Heart left ventricle (tissue), 16 donors: ENCODE data around the gene MKNK1. TPM values are rescaled to one million over a fixed set of nuclear protein-coding genes. Genes with fewer than 3 reads are reported as not detected.

Experiments
- ATAC-seq, 4 donors: fragments of 200-7000 bp; cut with Tn5 transposase; one replicate each; pipeline ENCODE4 v1.9.1; 2020 to 2022; ENCODE audit warnings: moderate library complexity in 4 of 4, mild to moderate bottlenecking in 3 of 4, moderate number of reproducible peaks in 1 of 4
- DNase-seq, 5 donors: peaks; one replicate each; pipeline ENCODE4 v3.0.0-alpha.2; 2020
- H3K27ac ChIP-seq, 12 donors: fragments of 200-600 bp; sonication (generic) in 4 of 12; one replicate each; pipeline versions ENCODE4 v1.5.0 to v1.8.0; 2016 to 2022; ENCODE audit warnings: mild to moderate bottlenecking in 2 of 12
- H3K27me3 ChIP-seq, 9 donors: fragments of 200-600 bp; sonication (generic) in 2 of 9; one replicate each; pipeline versions ENCODE4 v1.5.1 to v1.8.0; 2016 to 2022; ENCODE audit warnings: mild to moderate bottlenecking in 3 of 9
- H3K36me3 ChIP-seq, 9 donors: fragments of 200-600 bp; sonication (generic) in 2 of 9; one replicate each; pipeline versions ENCODE4 v1.5.0 to v1.8.0; 2018 to 2022; ENCODE audit warnings: mild to moderate bottlenecking in 2 of 9
- H3K4me1 ChIP-seq, 12 donors: fragments of 200-600 bp; sonication (generic) in 4 of 12; one replicate each; pipeline versions ENCODE4 v1.5.0 to v1.8.0; 2016 to 2022; ENCODE audit warnings: mild to moderate bottlenecking in 3 of 12
- H3K4me3 ChIP-seq, 12 donors: fragments of 200-600 bp; sonication (generic) in 4 of 12; one replicate each; pipeline versions ENCODE4 v1.5.0 to v1.8.0; 2017 to 2022; ENCODE audit warnings: mild to moderate bottlenecking in 9 of 12, moderate library complexity in 4 of 12
- H3K9me3 ChIP-seq, 12 donors: fragments of 200-600 bp; sonication (generic) in 4 of 12; one replicate each; pipeline versions ENCODE4 v1.5.0 to v1.8.0; 2016 to 2022; ENCODE audit warnings: mild to moderate bottlenecking in 1 of 12
- POLR2A ChIP-seq, 2 donors: fragments of 450-650 bp; IDR thresholded peaks; one replicate each; pipeline ENCODE4 v1.6.1; 2017; ENCODE audit warnings: antibody characterized with exemption in 2 of 2, mild to moderate bottlenecking in 2 of 2, moderate library complexity in 2 of 2
- WGBS, 4 donors: extraction: QIAGEN DNeasy Blood & Tissue Kit in 2 of 4; methylation state at CpG; one replicate each; pipeline versions ENCODE4 v1.1.5 to v1.1.7; 2013 to 2018; 5-methylcytosine and 5-hydroxymethylcytosine counted together
- intact Hi-C, 10 donors: fragments of 100-400 bp; cut with DNase I; formaldehyde crosslinking; loops; one replicate each; pipeline versions ENCODE4 v1.11.1 to v1.14.2; 2022
- polyA plus RNA-seq, 2 donors: library from polyadenylated mRNA; stranded (reverse); fragments of 200-250 nt; gene quantifications; one replicate each; pipeline ENCODE4 v1.2.3, GENCODE V29; 2013
- total RNA-seq, 9 donors: library from RNA; depleted of rRNA in 2 of 9; stranded (reverse); fragments of >200 nt in 2 of 9; fragmentation: NEBNext Ultra II Directional in 3 of 9; extraction: Animal tissue kit (Norgen Biotek cat#: 25700) in 3 of 9; gene quantifications; one replicate each; pipeline versions ENCODE4 v1.1.0 to v1.2.4, GENCODE V29; 2016 to 2023
- TF ChIP-seq, protein P1 (sequence below), 12 donors: fragments of 200-600 bp; sonication (generic) in 4 of 12; IDR thresholded peaks; one replicate each; pipeline versions ENCODE4 v1.5.0 to v1.8.0; 2018 to 2022; ENCODE audit warnings: antibody characterized with exemption in 12 of 12, mild to moderate bottlenecking in 5 of 12
- donor health status: ischemic (EF 13 %, LVEDD 7.1; RV severe dilation, severe dysfunction).
- donor health status: healthy with polysubstance abuse.
- donor health status: DM: no; HTN: yes; CAD: no.
- donor health status: DM: no; HTN: no; CAD: no.
- donor health status: ischemic (EF 25% LVEDD 6.9; RV normal size, moderate dysfunction).
- donor health status: ischemic (EF 25% LVEDD 5.7; RV mildly dilated, moderate dysfunction).
- donor health status: healthy.
- donor health status: DM: yes; HTN: yes; CAD: no.
- donor health status: ischemic (EF 35%, LVEDD 5.7; RV mildly dilated, moderate dysfunction).
- donor health status: nonischemic (EF 11% LVEDD 7.7; RV severe dilation, severe dysfunction).
- donor health status: DM: yes; HTN: yes; CAD: no.
- donor health status: PGD.
- donor health status: ischemic (EF 29% LVEDD 5.4; RV normal size, mild dysfunction).
- donor health status: nonischemic (EF 23%, LVEDD 6.1; RV moderate dilation, normal function).

The MKNK1 gene
- total and polyA plus RNA-seq, 11 donors, result 23.1 to 77.6 (median 35.3) TPM

DNA sequence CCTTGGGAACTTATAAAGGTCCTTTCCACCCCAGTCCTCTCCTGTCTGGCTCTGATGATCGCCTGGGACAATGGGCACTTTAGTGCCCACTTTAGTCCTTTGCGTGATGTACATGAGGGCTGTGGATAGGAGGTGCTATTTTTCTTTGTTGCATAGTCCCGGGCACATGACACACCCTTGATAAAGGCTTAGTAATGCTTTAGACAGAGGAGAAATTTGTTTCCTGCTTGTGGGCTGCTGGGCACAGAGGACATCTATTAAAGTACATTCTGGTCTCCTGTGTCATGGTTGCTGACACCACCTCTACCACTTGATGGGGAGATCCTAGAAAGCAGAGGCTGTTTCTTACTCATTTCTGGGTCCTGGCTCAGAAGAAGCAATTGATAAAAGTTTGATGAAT, 47.2 kb downstream of the MKNK1 start:
- H3K9me3 ChIP-seq, result no peaks in the 10 kb centered on the region
- DNase-seq, result no peak
- intact Hi-C loops, result no loop called here
- H3K36me3 ChIP-seq, result peaks cover 0 to 49% (median 37%) of the 10 kb centered on the region in 9 donors
- peaks cover 0 to 3% (median 0%) of the 10 kb centered on the region in 12 donors for H3K4me1 ChIP-seq
- no peak for TF ChIP-seq POLR2A (IDR thresholded peaks at IDR 0.05)
- TF ChIP-seq, protein P1, sequence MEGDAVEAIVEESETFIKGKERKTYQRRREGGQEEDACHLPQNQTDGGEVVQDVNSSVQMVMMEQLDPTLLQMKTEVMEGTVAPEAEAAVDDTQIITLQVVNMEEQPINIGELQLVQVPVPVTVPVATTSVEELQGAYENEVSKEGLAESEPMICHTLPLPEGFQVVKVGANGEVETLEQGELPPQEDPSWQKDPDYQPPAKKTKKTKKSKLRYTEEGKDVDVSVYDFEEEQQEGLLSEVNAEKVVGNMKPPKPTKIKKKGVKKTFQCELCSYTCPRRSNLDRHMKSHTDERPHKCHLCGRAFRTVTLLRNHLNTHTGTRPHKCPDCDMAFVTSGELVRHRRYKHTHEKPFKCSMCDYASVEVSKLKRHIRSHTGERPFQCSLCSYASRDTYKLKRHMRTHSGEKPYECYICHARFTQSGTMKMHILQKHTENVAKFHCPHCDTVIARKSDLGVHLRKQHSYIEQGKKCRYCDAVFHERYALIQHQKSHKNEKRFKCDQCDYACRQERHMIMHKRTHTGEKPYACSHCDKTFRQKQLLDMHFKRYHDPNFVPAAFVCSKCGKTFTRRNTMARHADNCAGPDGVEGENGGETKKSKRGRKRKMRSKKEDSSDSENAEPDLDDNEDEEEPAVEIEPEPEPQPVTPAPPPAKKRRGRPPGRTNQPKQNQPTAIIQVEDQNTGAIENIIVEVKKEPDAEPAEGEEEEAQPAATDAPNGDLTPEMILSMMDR (IDR thresholded peaks at IDR 0.05), result no peak
- 66 to 77% (median 70%) methylated on average over 3 of the region's 3 CpGs for WGBS, 4 donors
- ATAC-seq, result peak; percentile 57 to 73 (median 65)
- no peaks in the 10 kb centered on the region for H3K27me3 ChIP-seq
- H3K4me3 ChIP-seq, result no peak overlapping the region
- no peak overlapping the region for H3K27ac ChIP-seq

DNA sequence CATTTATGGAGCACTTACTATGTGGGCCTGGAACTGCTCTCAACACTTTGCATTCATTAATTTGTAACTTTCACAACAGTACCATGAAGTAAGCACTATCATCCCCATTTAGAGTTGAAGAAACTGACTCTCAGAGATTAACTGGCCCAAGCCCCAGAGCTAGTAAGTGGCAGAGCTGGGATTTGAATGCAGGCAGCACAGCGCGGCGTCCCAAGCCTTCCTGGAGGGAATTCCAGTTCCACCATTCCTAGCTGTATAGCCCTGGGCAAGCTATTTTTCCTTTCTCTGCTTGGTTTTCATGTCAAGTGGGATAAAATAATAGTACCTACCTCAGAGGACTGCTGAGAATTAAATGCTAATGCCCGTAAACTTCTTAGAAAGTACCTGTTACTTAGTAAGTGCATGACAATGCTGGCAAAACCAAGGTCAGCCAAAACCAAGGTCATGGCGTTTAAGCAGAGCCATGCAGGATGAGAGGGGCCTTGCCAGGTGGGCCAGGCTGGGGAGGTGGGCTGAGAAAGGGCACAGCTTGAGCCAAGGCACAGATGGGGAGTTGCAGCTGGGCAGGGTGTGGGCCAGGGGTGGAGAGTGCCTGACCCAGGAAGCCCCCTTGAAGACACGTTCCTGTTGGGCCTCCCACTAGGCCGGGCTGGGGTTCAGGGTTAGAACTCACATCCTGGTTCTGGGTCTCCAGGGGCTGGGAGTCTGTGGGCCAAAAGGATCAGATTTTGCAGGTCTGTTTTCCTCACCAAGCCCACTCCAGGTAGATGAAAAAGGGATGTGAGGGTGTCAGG, 48.0 kb downstream of the MKNK1 start:
- peaks cover 0 to 1% (median 0%) of the 10 kb centered on the region in 9 donors for H3K27me3 ChIP-seq
- peaks cover 0 to 41% (median 29%) of the 10 kb centered on the region in 9 donors for H3K36me3 ChIP-seq
- peaks cover 0 to 3% (median 0%) of the 10 kb centered on the region in 12 donors for H3K4me1 ChIP-seq
- TF ChIP-seq POLR2A (IDR thresholded peaks at IDR 0.05), result no peak
- intact Hi-C loops, result no loop called here
- H3K4me3 ChIP-seq, result no peak overlapping the region
- DNase-seq, result no peak
- 75 to 84% (median 82%) methylated on average over 7 of the region's 7 CpGs for WGBS, 4 donors
- no peak overlapping the region for H3K27ac ChIP-seq
- no peaks in the 10 kb centered on the region for H3K9me3 ChIP-seq
- ATAC-seq, result no peak

DNA sequence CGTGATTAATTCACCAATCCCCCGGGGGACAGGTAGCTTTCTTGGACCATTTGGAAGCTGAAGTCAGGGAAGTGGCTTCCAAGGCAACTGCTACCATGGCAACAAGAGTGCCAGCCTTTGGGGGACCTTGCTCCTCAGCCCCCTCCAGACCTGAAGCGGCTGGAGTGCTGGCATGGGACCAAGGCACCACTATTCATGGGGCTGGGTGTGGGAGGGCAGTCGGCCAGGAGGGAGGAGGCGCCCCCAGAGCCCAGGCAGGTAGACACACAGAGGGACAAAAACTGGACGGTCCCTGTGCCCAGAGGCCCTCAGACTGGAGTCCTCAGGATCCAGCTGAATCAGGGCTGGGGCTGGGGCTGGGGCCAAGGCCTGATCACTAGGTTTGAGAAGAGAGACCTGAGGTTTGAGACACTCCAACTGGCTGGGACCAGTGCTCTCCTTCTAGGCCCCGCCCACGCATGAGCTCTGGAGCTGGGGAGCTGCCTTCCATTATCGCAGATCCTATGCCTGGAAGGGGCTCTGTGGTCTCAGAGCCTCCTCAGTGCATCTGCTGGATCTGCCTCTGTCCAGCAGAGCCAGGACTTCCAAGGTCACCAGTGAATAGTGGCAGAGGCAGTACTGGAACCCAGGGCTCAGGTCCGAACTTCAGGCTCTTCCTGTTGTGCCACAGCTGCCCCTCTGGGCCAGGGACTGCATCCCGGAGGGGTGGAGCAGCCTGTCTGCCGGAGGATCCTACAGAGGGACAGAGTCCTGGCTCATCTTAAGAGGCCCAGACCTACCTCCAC, 49.3 kb downstream of the MKNK1 start:
- peaks cover 0 to 3% (median 0%) of the 10 kb centered on the region in 12 donors for H3K4me1 ChIP-seq
- peaks cover 0 to 29% (median 16%) of the 10 kb centered on the region in 9 donors for H3K36me3 ChIP-seq
- 84 to 89% (median 86%) methylated on average over 8 to 12 of the region's 12 CpGs for WGBS, 4 donors
- TF ChIP-seq, protein P1 (IDR thresholded peaks at IDR 0.05), result no peak
- TF ChIP-seq POLR2A (IDR thresholded peaks at IDR 0.05), result no peak
- ATAC-seq (no peak), DNase-seq (no peak)
- peaks cover 0 to 8% (median 0%) of the 10 kb centered on the region in 9 donors for H3K27me3 ChIP-seq
- H3K9me3 ChIP-seq, result no peaks in the 10 kb centered on the region
- intact Hi-C loops, result loop anchor here in 1 of 10 donors (5.0 kb wide), 1 partner anchor 48 kb away; the partner anchor contains the start of gene MKNK1
- no peak overlapping the region for H3K4me3 ChIP-seq
- no peak overlapping the region for H3K27ac ChIP-seq

DNA sequence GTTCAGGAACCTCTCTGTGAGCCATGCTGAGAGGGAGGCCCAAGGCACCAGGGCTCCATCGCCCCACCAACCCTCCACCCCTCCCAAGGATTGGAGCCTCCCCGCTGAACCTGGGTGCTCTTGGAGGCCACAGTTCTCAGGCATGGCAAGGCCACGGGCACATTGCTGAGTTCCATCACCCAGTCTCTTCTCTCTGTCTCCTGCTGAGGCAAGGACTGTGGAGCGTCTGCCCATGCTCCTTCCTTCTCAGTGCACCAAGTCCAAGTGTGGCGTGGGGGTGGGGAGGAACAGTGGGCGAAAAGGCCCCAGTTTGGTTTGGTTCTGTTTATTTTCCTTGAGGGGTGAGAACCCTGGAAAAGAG, 49.9 kb downstream of the MKNK1 start:
- ATAC-seq (no peak), DNase-seq (no peak)
- Histone ChIP-seq H3K36me3 (peaks cover 0 to 24% (median 10%) of the 10 kb centered on the region in 9 donors), H3K27me3 (peaks cover 0 to 14% (median 0%) of the 10 kb centered on the region in 9 donors), H3K27ac (no peak overlapping the region), H3K4me3 (no peak overlapping the region), H3K4me1 (peaks cover 0 to 3% (median 0%) of the 10 kb centered on the region in 12 donors), H3K9me3 (no peaks in the 10 kb centered on the region)
- WGBS, 4 donors, result 86 to 92% (median 89%) methylated on average over 4 to 6 of the region's 6 CpGs
- intact Hi-C loops, result loop anchor here in 1 of 10 donors (5.0 kb wide), 1 partner anchor 48 kb away; the partner anchor contains the start of gene MKNK1
- TF ChIP-seq POLR2A (IDR thresholded peaks at IDR 0.05), result no peak
- TF ChIP-seq, protein P1 (IDR thresholded peaks at IDR 0.05), result no peak
